ENCODE data around the gene ADAMTS3.

DNA sequence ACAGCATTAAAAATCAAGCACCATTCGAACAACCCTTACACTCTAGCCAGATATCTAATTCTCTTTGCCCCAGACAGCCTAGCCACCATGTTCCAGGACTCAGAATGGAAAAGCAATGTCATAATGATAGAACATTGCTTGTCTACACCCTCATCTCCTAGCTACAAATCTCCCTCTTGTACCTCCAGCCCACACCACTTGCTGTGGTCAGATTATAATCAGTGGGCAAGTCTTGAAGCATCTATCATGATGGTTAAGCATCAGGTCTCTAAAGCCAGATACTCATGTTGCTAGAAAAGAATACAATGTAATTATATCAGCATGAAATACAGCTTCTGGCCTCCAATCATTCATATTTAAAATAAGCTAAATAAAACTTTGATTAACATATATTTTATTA is 268.9 kb downstream of the ADAMTS3 start:
- TF ChIP-seq, protein P1, sequence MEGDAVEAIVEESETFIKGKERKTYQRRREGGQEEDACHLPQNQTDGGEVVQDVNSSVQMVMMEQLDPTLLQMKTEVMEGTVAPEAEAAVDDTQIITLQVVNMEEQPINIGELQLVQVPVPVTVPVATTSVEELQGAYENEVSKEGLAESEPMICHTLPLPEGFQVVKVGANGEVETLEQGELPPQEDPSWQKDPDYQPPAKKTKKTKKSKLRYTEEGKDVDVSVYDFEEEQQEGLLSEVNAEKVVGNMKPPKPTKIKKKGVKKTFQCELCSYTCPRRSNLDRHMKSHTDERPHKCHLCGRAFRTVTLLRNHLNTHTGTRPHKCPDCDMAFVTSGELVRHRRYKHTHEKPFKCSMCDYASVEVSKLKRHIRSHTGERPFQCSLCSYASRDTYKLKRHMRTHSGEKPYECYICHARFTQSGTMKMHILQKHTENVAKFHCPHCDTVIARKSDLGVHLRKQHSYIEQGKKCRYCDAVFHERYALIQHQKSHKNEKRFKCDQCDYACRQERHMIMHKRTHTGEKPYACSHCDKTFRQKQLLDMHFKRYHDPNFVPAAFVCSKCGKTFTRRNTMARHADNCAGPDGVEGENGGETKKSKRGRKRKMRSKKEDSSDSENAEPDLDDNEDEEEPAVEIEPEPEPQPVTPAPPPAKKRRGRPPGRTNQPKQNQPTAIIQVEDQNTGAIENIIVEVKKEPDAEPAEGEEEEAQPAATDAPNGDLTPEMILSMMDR (optimal IDR thresholded peaks at IDR 0.05 in 1 of 3, IDR thresholded peaks at IDR 0.05 in 1 of 3, conservative IDR thresholded peaks at IDR 0.05 in 1 of 3; ENCODE audit: extremely low read depth in 1 of 3, insufficient read depth in 2 of 3, low read length in 3 of 3): no peak
- TF ChIP-seq EZH2 (IDR thresholded peaks at IDR 0.05; ENCODE audit: low read length): no peak

Data from keratinocyte (primary cell).